Adrenal gland (tissue), 5 donors: ENCODE results near the gene THADA.

ENCODE experiments used
- CTCF ChIP-seq, 6 experiments: fragments of 450-650 bp in 4 of 6; fragments of 200-600 bp in 2 of 6; sonication (generic) in 1 of 6; IDR thresholded peaks; 1 replicate in 5 of 6; 2 replicates in 1 of 6; pipeline versions ENCODE4 v1.5.1 to v1.8.0; 2016 to 2021; ENCODE audit warnings: antibody characterized with exemption in 6 of 6, mild to moderate bottlenecking in 2 of 6, moderate library complexity in 1 of 6
- POLR2A ChIP-seq, 2 donors: fragments of 450-650 bp; IDR thresholded peaks; one replicate each; pipeline ENCODE4 v1.6.1; 2017; ENCODE audit warnings: antibody characterized with exemption in 2 of 2, mild to moderate bottlenecking in 2 of 2, moderate library complexity in 1 of 2
- donor health status: DM: no; HTN: no; CAD: no.

GRCh38 chr2:43317194-43317593, 278.6 kb downstream of the THADA start:
- TF ChIP-seq CTCF (IDR thresholded peaks at IDR 0.05) (no peak), POLR2A (IDR thresholded peaks at IDR 0.05) (no peak)
